Hepatocyte (in vitro differentiated cells): ENCODE data around the gene TMEM223. TPM values are rescaled to one million over a fixed set of nuclear protein-coding genes. Genes with fewer than 3 reads are reported as not detected.

Experiments used
- DNase-seq: peaks from one replicate; pipeline ENCODE4 v3.0.0-alpha.2; 2016; ENCODE audit warnings: low spot score
- H2AFZ ChIP-seq: fragments of 200-600 bp; sonication (generic); 2 replicates; pipeline ENCODE4 v1.6.0; 2016; ENCODE audit warnings: antibody characterized with exemption, mild to moderate bottlenecking
- H3K27ac ChIP-seq: fragments of 200-600 bp; sonication (generic); 2 replicates; pipeline ENCODE4 v1.5.1; 2016; ENCODE audit warnings: mild to moderate bottlenecking
- H3K27me3 ChIP-seq: fragments of 200-600 bp; sonication (generic); 2 replicates; pipeline ENCODE4 v1.6.1; 2016
- H3K36me3 ChIP-seq: fragments of 200-600 bp; sonication (generic); replicated peaks from 2 replicates; pipeline ENCODE4 v1.5.1; 2016; ENCODE audit warnings: low read depth; ENCODE audit not compliant: insufficient read depth
- H3K4me1 ChIP-seq: fragments of 200-600 bp; sonication (generic); 2 replicates; pipeline ENCODE4 v1.5.1; 2016; ENCODE audit warnings: mild to moderate bottlenecking, moderate library complexity; ENCODE audit not compliant: insufficient read depth
- H3K4me2 ChIP-seq: fragments of 200-600 bp; sonication (generic); 2 replicates; pipeline ENCODE4 v1.6.0; 2016
- H3K4me3 ChIP-seq: fragments of 200-600 bp; sonication (generic); 2 replicates; pipeline ENCODE4 v1.5.1; 2016; ENCODE audit warnings: mild to moderate bottlenecking
- H3K79me2 ChIP-seq: fragments of 200-600 bp; sonication (generic); 2 replicates; pipeline ENCODE4 v1.6.0; 2017; ENCODE audit warnings: mild to moderate bottlenecking
- H3K9me2 ChIP-seq: fragments of 200-600 bp; sonication (generic); replicated peaks from 2 replicates; pipeline ENCODE4 v1.6.0; 2017; ENCODE audit warnings: mild to moderate bottlenecking; ENCODE audit not compliant: insufficient read depth
- H3K9me3 ChIP-seq: fragments of 200-600 bp; sonication (generic); 2 replicates; pipeline ENCODE4 v1.5.1; 2016; ENCODE audit warnings: low read depth, mild to moderate bottlenecking
- H4K20me1 ChIP-seq: fragments of 200-600 bp; sonication (generic); 2 replicates; pipeline ENCODE4 v1.6.0; 2016; ENCODE audit warnings: mild to moderate bottlenecking; ENCODE audit not compliant: insufficient read depth, poor library complexity, severe bottlenecking
- CTCF ChIP-seq: fragments of 200-600 bp; sonication (generic); IDR thresholded peaks from 2 replicates; pipeline ENCODE4 v1.5.1; 2016; ENCODE audit warnings: antibody characterized with exemption, mild to moderate bottlenecking; ENCODE audit not compliant: poor library complexity
- EZH2 ChIP-seq: fragments of 200-600 bp; sonication (generic); IDR thresholded peaks from 2 replicates; pipeline ENCODE4 v1.6.1; 2016; ENCODE audit warnings: antibody characterized with exemption, mild to moderate bottlenecking, borderline replicate concordance
- EZH2phosphoT487 ChIP-seq: fragments of 200-600 bp; sonication (generic); IDR thresholded peaks from one replicate; pipeline ENCODE4 v1.6.1; 2018; ENCODE audit warnings: antibody characterized with exemption, mild to moderate bottlenecking, low read depth, moderate library complexity; ENCODE audit not compliant: unreplicated experiment, severe bottlenecking
- WGBS: methylation state at CpG from one replicate; pipeline ENCODE4 v1.1.6; 2016; ENCODE audit warnings: low lambda C conversion rate; ENCODE audit errors: missing lambda C conversion rate; 5-methylcytosine and 5-hydroxymethylcytosine counted together
- polyA plus RNA-seq: library from polyadenylated mRNA; unstranded; fragments of >200 nt; fragmentation: Nextera tagmentation; extraction: Ambion mirVana; gene quantifications from 2 replicates; pipeline ENCODE4 v1.2.1, GENCODE V29; 2016
- total RNA-seq: library from RNA; depleted of rRNA; stranded (reverse); fragments of >200 nt; gene quantifications from 2 replicates; pipeline ENCODE4 v1.2.3, GENCODE V29; 2014

TMEM223 gene
- total and polyA plus RNA-seq, 2 experiments from 2014 or later, result 28.4 to 30.3 TPM

GRCh38 chr11:62816557-62816956 lies 24.8 kb upstream of the TMEM223 start:
- Histone ChIP-seq H3K4me3 (no peak overlapping the region), H3K9me3 (no peaks in the 10 kb centered on the region), H3K27me3 (no peaks in the 10 kb centered on the region), H4K20me1 (no peaks in the 10 kb centered on the region), H3K4me1 (no peaks in the 10 kb centered on the region), H3K4me2 (no peak overlapping the region), H3K36me3 (peaks cover 3% of the 10 kb centered on the region), H3K9me2 (no peaks in the 10 kb centered on the region), H3K79me2 (no peaks in the 10 kb centered on the region), H3K27ac (no peak overlapping the region), H2AFZ (no peak overlapping the region)
- no peak for DNase-seq
- 95% methylated on average over 8 of the region's 8 CpGs for WGBS
- TF ChIP-seq EZH2, result no peak
- no peak for TF ChIP-seq EZH2phosphoT487
- no peak for TF ChIP-seq CTCF

DNA sequence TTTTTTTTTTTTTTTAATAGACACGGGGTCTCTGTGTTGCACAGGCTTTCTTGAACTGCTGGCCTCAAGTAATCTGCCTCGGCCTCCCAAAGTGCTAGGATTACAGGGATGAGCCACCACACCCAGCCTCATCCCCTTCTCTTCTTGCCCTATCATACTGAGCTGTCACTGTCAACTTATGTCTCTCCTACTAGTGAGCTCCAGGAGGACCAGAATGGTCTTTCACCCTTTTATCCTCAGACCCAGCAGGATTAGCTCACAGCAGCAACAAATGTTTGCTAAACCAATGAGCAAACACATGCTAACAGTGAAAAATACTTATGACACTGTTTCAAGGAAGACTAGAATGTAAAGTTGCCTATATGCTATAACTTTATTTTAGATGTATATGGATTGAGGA lies 19.9 kb upstream of the TMEM223 start:
- no peaks in the 10 kb centered on the region for H4K20me1 ChIP-seq
- no peaks in the 10 kb centered on the region for H3K27me3 ChIP-seq
- DNase-seq, result no peak
- no peaks in the 10 kb centered on the region for H3K36me3 ChIP-seq
- H3K79me2 ChIP-seq, result no peaks in the 10 kb centered on the region
- H3K27ac ChIP-seq, result no peak overlapping the region
- no peak overlapping the region for H2AFZ ChIP-seq
- H3K4me2 ChIP-seq, result no peak overlapping the region
- 69% methylated on average over 2 of the region's 2 CpGs for WGBS
- H3K4me1 ChIP-seq, result peaks cover 2% of the 10 kb centered on the region
- no peaks in the 10 kb centered on the region for H3K9me3 ChIP-seq
- no peak overlapping the region for H3K4me3 ChIP-seq
- no peaks in the 10 kb centered on the region for H3K9me2 ChIP-seq
- TF ChIP-seq EZH2 (no peak), CTCF (no peak), EZH2phosphoT487 (no peak)

- H4K20me1 ChIP-seq, result no peaks in the 10 kb centered on the region
- no peaks in the 10 kb centered on the region for H3K27me3 ChIP-seq
- H3K4me3 ChIP-seq, result no peak overlapping the region
- TF ChIP-seq CTCF, result no peak
- no peak for TF ChIP-seq EZH2
- TF ChIP-seq EZH2phosphoT487, result no peak
- DNase-seq, result no peak
- H3K9me3 ChIP-seq, result no peaks in the 10 kb centered on the region
- 71% methylated on average over 1 of the region's 1 CpG for WGBS
- H3K27ac ChIP-seq, result no peak overlapping the region
- peaks cover 10% of the 10 kb centered on the region for H3K4me1 ChIP-seq
- no peak overlapping the region for H3K4me2 ChIP-seq
- H3K9me2 ChIP-seq, result no peaks in the 10 kb centered on the region
- H2AFZ ChIP-seq, result no peak overlapping the region
- H3K36me3 ChIP-seq, result no peaks in the 10 kb centered on the region
- H3K79me2 ChIP-seq, result no peaks in the 10 kb centered on the region
Observed at GRCh38 chr11:62810748-62811147, 18.9 kb upstream of the TMEM223 start.

- Histone ChIP-seq H3K9me2 (no peaks in the 10 kb centered on the region), H3K27ac (peak overlapping the region; percentile 86), H2AFZ (no peak overlapping the region), H4K20me1 (no peaks in the 10 kb centered on the region), H3K27me3 (no peaks in the 10 kb centered on the region), H3K79me2 (peaks cover 29% of the 10 kb centered on the region), H3K4me3 (no peak overlapping the region), H3K4me2 (peak overlapping the region; percentile 83), H3K9me3 (no peaks in the 10 kb centered on the region), H3K4me1 (peaks cover 19% of the 10 kb centered on the region), H3K36me3 (no peaks in the 10 kb centered on the region)
- peak; percentile 37 for DNase-seq
- TF ChIP-seq CTCF, result no peak
- no peak for TF ChIP-seq EZH2phosphoT487
- TF ChIP-seq EZH2, result no peak
- whole genome bisulfite sequencing, result 79% methylated on average over 5 of the region's 5 CpGs
Observed at GRCh38 chr11:62806611-62807121, 14.9 kb upstream of the TMEM223 start.
